KBM-7 (cell line): ENCODE data around the gene WDFY1.

Experiments used
- DNase-seq: peaks from one replicate; pipeline ENCODE4 v3.0.0-alpha.2; 2015
- in situ Hi-C: fragments of 300-500 bp; cut with MboI; formaldehyde crosslinking; loops from 2 replicates; pipeline ENCODE4 v1.14.3; 2020; ENCODE audit warnings: low sequenced_read_pairs, low pct_unique_long_range_greater_than_20kb, mixed read lengths

Gene WDFY1

DNA sequence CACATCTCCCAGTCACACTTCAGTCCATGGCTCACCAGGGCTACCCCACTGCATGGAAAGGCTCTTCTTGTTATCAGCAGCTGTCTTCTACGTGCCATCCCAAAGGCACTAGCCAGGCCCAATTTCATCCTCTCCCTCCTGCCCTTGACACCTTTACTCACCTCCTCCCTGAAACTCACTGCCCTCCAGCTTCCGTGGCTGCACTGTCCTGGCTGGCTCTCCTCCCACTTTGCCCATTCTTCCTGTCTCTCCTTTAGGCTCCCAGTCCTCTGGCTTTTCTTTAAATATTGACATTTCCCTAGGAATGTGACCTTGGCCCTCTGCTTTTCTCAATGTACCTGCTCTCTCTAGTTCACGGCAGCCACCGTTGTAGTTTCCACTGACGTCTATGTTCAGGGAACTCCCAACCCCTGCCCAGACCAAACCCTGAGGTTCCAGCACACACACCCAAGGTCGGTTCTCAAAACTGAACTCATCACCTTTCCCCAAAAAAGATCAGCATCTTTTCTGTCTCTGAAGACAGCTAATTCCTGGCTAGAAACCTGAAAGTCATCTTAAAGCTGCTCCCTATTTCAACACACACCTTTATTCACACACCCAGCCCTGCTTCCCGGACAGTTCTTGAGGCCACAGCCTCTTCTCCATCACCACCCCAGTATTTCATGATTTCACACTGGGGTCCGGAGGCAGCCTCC lies 36.7 kb downstream of the WDFY1 start:
- in situ Hi-C loops = no loop called here
- DNase-seq = no peak

GRCh38 chr2:223905996-223906395 lies 39.1 kb downstream of the WDFY1 start:
- no peak for DNase-seq

DNA sequence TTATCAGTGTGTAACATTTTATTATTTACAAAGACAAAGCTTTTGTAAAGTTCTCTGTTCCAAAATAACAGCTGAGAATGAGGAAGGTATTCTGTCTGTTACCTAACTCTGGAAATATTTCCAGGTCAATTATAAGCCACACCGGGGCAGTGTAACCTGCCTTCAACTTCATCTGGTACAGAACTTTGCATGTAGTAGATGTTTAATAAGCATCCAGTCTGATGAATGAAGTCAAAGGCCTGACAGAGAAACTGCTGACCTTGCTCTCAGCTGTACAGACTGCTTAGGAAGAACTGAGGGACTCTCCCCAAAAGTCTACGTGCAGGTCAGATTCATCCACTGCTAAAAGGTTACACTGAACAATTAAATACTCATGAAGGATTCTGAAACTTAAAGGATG lies 43.3 kb downstream of the WDFY1 start:
- peak; percentile 4 for DNase-seq
- in situ Hi-C loops = no loop called here

More at GRCh38 chr2:223905996-223906395, 39.1 kb downstream of the WDFY1 start:
- in situ Hi-C loops = no loop called here

- in situ Hi-C loops = no loop called here
- DNase-seq = no peak
Observed at GRCh38 chr2:223901311-223901710, 43.8 kb downstream of the WDFY1 start.

GRCh38 chr2:223900531-223900930 lies 44.6 kb downstream of the WDFY1 start:
- in situ Hi-C loops = no loop called here
- DNase-seq = no peak

- no peak for DNase-seq
- in situ Hi-C loops = no loop called here
Observed at GRCh38 chr2:223900066-223900465, 45.1 kb downstream of the WDFY1 start.

DNA sequence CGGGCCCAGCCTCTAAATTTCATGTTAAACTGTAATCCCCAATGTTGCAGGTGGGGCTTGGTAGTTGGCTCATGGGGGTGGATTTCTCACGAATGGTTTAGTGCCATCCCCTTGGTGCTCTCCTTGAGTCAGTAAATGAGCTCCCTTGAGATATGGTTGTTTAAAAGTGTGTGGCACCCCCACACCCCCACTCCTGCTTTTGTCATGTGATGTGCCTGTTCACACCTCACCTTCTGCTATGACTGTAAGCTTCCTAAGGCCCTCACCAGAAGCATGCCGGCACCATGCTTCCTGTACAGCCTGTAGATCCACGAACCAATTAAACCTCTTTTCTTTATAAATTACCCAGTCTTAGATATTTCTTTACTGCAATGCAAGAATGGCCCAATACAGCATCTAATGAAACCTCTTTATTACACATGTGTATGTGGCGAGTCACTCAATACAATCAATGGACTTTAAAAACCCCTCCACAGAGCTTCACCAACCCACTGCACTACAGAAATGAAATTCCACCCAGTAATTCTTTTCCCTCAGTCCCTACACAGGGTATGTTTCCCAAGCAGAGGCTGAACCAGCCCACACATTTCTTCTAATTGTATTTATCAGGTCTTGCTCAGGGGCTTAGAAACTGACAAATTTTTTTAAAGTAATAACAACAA lies 47.3 kb downstream of the WDFY1 start:
- DNase-seq = no peak
- in situ Hi-C loops = no loop called here

GRCh38 chr2:223896833-223897311 lies 48.3 kb downstream of the WDFY1 start:
- DNase-seq = no peak
- in situ Hi-C loops = no loop called here

DNA sequence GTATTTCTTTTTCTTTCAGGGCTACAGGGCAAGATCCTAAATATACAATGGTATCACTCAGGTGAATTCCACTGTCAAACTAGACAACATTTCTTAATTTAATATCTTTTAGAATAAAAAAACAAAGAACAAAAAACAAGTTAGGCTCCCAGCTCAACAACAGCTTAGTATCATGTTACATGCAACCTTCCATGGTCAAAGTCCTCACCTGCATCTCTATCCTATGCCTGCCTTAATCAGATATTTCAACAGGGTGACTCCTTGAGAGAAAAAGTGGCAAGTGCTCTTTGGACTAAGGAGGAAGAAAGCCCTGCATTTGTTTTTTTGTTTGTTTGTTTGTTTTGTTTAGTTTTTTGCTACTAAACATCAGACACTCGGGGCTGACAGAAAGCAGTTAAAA lies 50.2 kb downstream of the WDFY1 start:
- DNase-seq = no peak
- in situ Hi-C loops = no loop called here

- DNase-seq = no peak
- in situ Hi-C loops = no loop called here
Observed at GRCh38 chr2:223894009-223894408, 51.1 kb downstream of the WDFY1 start.

DNA sequence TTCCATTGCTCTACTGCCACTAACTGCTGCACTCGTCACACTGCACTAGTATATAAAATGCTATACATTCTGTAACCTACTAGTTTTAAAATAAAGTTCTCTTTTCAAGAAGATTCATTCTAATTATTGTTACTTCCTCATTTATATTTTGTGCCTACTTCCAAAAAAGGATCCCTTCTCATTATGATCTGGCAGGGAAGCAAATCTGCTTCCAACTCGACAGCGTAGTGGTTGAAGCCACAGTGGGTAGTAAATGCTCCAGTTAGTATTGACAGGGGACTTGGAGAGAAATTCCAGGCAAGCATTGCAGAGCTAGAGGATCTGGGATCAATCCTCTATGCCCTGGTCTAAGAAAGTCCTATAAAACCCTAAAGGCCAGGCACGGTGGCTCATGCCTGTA lies 54.4 kb downstream of the WDFY1 start:
- no peak for DNase-seq
- in situ Hi-C loops = no loop called here

GRCh38 chr2:223889229-223889628 lies 55.9 kb downstream of the WDFY1 start:
- DNase-seq = no peak
- in situ Hi-C loops = no loop called here

DNA sequence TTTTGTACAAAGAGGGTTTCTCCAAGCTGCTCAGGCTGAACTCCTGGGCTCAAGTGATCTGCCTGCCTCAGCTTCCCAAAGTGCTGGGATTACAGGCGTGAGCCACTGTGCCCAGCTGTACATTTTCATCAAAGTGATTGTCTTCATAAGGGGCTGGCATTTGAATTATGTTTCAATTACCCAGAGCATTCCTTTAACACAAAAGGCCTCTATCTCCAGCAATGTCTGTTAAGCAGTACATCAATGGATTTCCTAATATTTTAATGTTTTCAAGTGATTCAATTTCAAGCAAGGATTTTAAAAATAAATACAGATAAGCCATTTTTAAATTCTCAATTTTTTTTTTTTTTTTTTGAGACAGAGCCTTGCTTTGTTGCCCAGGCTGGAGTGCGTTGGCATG lies 56.9 kb downstream of the WDFY1 start:
- in situ Hi-C loops = no loop called here

DNA sequence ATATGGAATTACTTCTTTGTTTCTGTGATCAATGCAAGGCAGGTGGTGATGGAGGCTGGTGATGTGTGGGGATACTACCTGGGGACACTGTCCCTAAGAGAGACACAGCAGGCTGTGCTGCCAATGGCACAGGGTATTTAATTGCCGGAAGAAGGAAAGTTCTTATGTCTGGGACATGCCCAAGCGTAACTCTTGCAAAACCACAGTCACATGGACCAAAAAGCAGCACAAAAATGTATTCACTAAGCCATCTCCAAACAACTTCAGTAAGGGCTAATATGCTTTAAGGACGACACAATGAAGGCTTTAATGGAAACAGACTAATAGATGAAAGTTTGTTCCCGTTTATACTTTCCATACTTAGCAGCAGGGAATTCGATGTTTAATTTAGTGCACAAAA lies 58.0 kb downstream of the WDFY1 start:
- in situ Hi-C loops = no loop called here
- DNase-seq = peak; percentile 31

More for the DNA sequence above, 56.9 kb downstream of the WDFY1 start:
- no peak for DNase-seq

DNA sequence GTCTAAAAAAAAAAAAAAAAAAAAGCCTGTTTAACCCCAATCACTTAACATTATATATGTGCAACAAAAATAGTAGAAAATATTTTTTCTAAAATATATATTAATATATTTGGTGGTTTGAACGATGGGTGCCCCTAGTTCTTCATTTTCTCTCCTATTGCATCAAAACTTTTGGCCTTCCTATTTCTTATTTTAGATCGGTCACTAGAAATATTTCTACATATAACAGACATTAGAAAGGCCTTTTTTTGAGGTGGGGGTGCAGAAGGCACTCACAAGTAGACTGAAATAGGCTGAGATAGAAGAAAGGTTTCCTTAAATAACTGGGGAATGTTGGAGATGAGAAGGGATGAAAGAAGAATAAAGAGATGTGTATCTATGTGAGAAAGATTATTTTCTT lies 58.4 kb downstream of the WDFY1 start:
- no peak for DNase-seq
- in situ Hi-C loops = no loop called here

- no peak for DNase-seq
- in situ Hi-C loops = no loop called here
Observed at GRCh38 chr2:223884399-223884798, 60.7 kb downstream of the WDFY1 start.

DNA sequence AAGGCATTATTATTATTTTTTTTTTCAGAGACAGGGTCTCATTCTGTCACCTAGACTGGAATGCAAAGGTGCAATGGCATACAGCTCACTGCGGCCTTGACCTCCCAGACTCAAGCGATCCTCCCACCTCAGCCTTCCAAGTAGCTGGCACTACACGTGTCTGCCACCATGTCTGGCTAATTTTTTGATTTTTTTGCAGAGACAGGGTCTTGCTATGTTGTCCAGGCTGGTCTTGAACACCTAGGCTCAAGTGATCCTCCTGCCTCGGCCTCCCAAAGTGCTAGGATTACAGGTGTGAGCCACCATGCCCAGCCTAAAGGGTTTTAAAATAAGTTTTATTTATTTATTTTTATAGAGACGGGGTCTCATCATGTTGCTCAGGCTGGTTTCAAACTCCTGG lies 62.4 kb downstream of the WDFY1 start:
- in situ Hi-C loops = no loop called here
- no peak for DNase-seq

DNA sequence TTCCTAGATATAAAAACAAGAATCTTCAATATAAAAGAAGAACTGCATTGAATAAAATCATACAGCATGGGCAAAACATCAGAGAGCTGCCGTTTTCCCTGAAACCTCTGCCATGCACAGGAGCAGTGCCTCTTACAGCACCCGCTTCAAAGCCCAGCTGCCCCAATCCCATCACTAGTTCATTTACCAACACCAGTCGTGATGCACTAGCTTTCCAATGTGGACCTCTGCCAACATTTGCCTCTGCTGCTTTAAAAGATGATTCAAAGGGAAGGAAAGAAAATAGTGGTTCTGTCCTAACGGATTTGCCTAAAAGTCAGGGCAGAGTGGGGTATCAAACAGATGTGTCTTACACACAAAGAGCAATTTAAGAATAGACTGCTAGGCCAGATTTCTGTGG lies 64.3 kb downstream of the WDFY1 start:
- in situ Hi-C loops = no loop called here
- no peak for DNase-seq

DNA sequence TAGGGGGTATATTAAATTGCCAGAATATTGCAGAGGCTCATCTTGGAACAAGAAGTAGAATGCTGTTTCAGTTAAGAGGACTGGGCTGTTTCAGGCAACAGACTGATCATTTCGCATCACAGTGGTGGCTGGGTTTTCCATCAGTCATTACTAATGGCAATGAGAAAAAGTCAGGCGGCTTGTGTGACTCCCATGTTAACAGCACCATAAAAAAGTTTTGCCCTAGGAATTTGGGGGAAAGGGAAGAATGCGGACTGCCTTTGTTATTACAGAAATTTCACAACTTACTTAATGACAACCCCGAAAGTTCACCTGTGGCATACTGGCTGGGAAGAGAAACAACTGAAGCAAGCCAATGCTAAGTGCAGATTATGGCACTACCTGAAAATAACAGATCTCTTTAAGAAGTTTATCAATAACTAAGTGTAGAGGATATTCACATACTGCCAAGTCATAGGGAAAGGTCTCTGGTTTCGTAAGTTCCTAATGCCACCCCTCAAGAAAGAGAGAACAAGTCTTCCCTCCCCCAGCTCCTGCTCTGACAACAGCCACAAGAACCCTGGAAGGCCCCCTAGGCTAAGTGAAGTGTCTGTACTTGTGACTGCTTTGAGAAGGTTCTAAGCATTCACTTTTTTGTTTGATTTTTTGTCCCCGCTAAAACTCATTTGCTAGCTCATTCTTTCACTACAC lies 67.3 kb downstream of the WDFY1 start:
- in situ Hi-C loops = no loop called here
- no peak for DNase-seq

- in situ Hi-C loops = no loop called here
- no peak for DNase-seq
Observed at GRCh38 chr2:223873672-223874071, 71.5 kb downstream of the WDFY1 start.
